ENCODE results near the gene FAM136A. TPM values are rescaled to one million over a fixed set of nuclear protein-coding genes. Genes with fewer than 3 reads are reported as not detected.
A peak's percentile ranks its signal among the peaks of the same experiment; 100 is the strongest.
"Not testable (repeated sequence)": the region's sequence is repeated elsewhere in the genome, so short reads cannot be mapped to it uniquely, and the experiment has no call there.

The FAM136A gene
- polyA plus RNA-seq, 1 donor from 2014 or later: 38.4 TPM

GRCh38 chr2:70314640-70315039 lies 12.8 kb upstream of the FAM136A start:
- Mint-ChIP-seq H3K36me3 (no peaks in the 10 kb centered on the region), H3K9me3 (no peaks in the 10 kb centered on the region), H3K27ac (no peak overlapping the region), H3K4me1 (peaks cover 0 to 3% (median 2%) of the 10 kb centered on the region in 3 donors), H3K4me3 (no peak overlapping the region), H3K27me3 (peaks cover 3% of the 10 kb centered on the region)

- H3K9me3 Mint-ChIP-seq: no peaks in the 10 kb centered on the region
- H3K27ac Mint-ChIP-seq: no peak overlapping the region
- peaks cover 3% of the 10 kb centered on the region for H3K27me3 Mint-ChIP-seq
- H3K4me1 Mint-ChIP-seq: peaks cover 0 to 2% (median 0%) of the 10 kb centered on the region in 3 donors
- H3K36me3 Mint-ChIP-seq: no peaks in the 10 kb centered on the region
- no peak overlapping the region for H3K4me3 Mint-ChIP-seq
Observed at GRCh38 chr2:70312560-70312959, 10.7 kb upstream of the FAM136A start.

DNA sequence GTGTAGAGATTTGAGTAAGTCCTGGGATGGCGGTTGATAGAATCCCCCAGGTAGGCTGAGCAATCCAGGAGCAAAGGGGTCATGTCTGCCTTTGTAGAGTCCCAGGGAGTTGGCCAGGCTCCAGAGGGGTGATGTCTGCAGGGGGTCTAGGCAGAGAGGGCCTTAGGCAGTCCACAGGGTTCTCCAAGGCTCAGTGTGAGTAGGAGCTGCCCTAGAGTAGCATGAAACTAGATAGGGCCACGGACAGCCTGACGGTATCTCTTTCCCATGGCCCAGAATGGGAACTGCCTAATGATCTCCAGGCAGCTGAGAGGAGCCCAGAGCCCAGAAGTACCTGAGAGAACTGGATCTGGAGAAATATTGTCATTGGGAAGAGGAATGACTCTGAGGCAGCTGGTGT lies 9.0 kb upstream of the FAM136A start:
- H3K36me3 Mint-ChIP-seq: no peaks in the 10 kb centered on the region
- peaks cover under 1% of the 10 kb centered on the region for H3K27me3 Mint-ChIP-seq
- no peaks in the 10 kb centered on the region for H3K9me3 Mint-ChIP-seq
- H3K4me3 Mint-ChIP-seq: no peak overlapping the region
- no peak overlapping the region for H3K27ac Mint-ChIP-seq
- peaks cover 0 to 2% (median 0%) of the 10 kb centered on the region in 3 donors for H3K4me1 Mint-ChIP-seq

GRCh38 chr2:70305531-70305930 lies 3.7 kb upstream of the FAM136A start:
- Mint-ChIP-seq H3K36me3 (no peaks in the 10 kb centered on the region), H3K27ac (no peak overlapping the region), H3K27me3 (no peaks in the 10 kb centered on the region), H3K9me3 (no peaks in the 10 kb centered on the region), H3K4me3 (peak overlapping the region in 1 of 4 donors; percentile 32), H3K4me1 (peaks cover 8 to 10% (median 9%) of the 10 kb centered on the region in 3 donors)

GRCh38 chr2:70304498-70304897 lies 2.6 kb upstream of the FAM136A start:
- Mint-ChIP-seq H3K36me3 (no peaks in the 10 kb centered on the region), H3K4me1 (peaks cover 9 to 14% (median 10%) of the 10 kb centered on the region in 3 donors), H3K27ac (no peak overlapping the region), H3K4me3 (peak overlapping the region in 1 of 4 donors; percentile 51), H3K27me3 (no peaks in the 10 kb centered on the region), H3K9me3 (no peaks in the 10 kb centered on the region)

DNA sequence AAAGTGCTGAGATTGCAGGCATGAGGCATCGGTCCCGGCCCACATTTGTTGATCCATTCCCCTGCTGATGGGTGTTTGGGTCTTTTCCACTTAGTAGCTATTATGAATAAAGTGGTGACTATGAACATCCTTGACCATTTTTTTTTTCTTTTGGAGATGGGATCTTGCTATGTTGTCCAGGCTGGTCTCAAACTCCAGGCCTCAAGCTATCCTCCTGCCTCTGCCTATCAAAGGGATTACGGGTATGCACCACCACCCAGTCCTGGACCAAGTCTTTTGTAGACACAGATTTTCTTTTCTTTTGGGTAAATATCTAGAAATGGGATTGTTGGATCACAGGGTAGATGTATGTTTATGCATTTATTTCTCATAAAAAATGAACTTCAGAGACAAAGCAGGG lies 1.3 kb upstream of the FAM136A start:
- H3K36me3 Mint-ChIP-seq: peaks cover 5% of the 10 kb centered on the region
- H3K27me3 Mint-ChIP-seq: no peaks in the 10 kb centered on the region
- peak overlapping the region in 2 of 4 donors; percentile 67 to 81 for H3K4me3 Mint-ChIP-seq
- H3K27ac Mint-ChIP-seq: peak overlapping the region in 1 of 3 donors; percentile 39
- peaks cover 14 to 18% (median 14%) of the 10 kb centered on the region in 3 donors for H3K4me1 Mint-ChIP-seq
- no peaks in the 10 kb centered on the region for H3K9me3 Mint-ChIP-seq

DNA sequence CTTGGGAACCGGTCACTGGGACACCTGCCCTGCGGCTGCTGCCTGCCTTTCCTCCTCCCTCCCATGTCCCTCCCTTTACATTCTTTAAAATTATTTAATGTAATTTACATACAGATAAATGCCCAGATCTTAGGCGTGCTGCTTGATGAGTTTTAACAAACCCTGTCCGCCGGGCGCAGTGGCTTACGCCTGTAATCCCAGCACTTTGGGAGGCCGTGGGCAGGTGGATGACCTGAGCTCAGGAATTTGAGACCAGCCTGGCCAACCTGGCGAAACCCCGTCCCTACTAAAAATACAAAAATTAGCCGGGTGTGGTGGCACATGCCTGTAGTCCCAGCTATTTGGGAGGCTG lies 304 bp upstream of the FAM136A start:
- H3K36me3 Mint-ChIP-seq, H3K9me3 Mint-ChIP-seq, H3K27me3 Mint-ChIP-seq: not testable (repeated sequence)
- Mint-ChIP-seq H3K27ac (peak overlapping the region in 2 of 3 donors; percentile 87 to 93), H3K4me1 (peaks cover 16 to 18% (median 16%) of the 10 kb centered on the region in 3 donors), H3K4me3 (peak overlapping the region; percentile 88 to 98 (median 96))

GRCh38 chr2:70300771-70301343 lies 1.0 kb downstream of the FAM136A start:
- H3K27me3 Mint-ChIP-seq: no peaks in the 10 kb centered on the region
- H3K27ac Mint-ChIP-seq: peak overlapping the region; percentile 87 to 94 (median 93)
- H3K9me3 Mint-ChIP-seq: no peaks in the 10 kb centered on the region
- peak overlapping the region; percentile 88 to 98 (median 96) for H3K4me3 Mint-ChIP-seq
- peaks cover 7% of the 10 kb centered on the region for H3K36me3 Mint-ChIP-seq
- peaks cover 16 to 18% (median 16%) of the 10 kb centered on the region in 3 donors for H3K4me1 Mint-ChIP-seq

- Mint-ChIP-seq H3K4me3 (peak overlapping the region in 1 of 4 donors; percentile 89), H3K4me1 (peaks cover 16 to 18% (median 16%) of the 10 kb centered on the region in 3 donors), H3K27ac (peak overlapping the region in 1 of 3 donors; percentile 14)
- not testable (repeated sequence) for H3K27me3 Mint-ChIP-seq, H3K36me3 Mint-ChIP-seq, H3K9me3 Mint-ChIP-seq
Observed at GRCh38 chr2:70297828-70298227, 4.0 kb downstream of the FAM136A start.

GRCh38 chr2:70283500-70284191 lies 18.2 kb downstream of the FAM136A start:
- peaks cover 7 to 15% (median 13%) of the 10 kb centered on the region in 3 donors for H3K4me1 Mint-ChIP-seq
- H3K9me3 Mint-ChIP-seq: no peaks in the 10 kb centered on the region
- H3K27me3 Mint-ChIP-seq: no peaks in the 10 kb centered on the region
- peak overlapping the region in 1 of 4 donors; percentile 17 for H3K4me3 Mint-ChIP-seq
- peaks cover 2% of the 10 kb centered on the region for H3K36me3 Mint-ChIP-seq
- H3K27ac Mint-ChIP-seq: no peak overlapping the region

DNA sequence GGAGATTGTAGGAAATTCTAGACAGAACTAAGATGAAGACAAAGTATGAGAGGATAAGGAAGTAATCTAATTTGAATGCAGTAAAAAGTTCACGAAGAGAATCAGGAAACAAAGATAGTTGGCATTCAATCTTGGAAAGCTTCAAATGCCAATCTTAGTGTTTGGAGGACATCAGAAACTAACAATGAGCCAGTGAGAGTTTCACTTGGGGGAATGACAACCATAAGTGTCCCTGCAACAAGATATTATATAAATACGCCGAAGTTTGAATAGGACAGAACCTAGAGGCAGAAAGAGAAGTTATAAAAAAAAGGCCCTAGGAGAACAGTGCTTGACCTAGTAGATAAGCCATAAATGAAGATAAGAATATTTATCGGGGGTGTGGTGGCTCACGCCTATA lies 19.4 kb downstream of the FAM136A start:
- Mint-ChIP-seq H3K27me3 (no peaks in the 10 kb centered on the region), H3K4me3 (peak overlapping the region in 1 of 4 donors; percentile 23), H3K36me3 (peaks cover 2% of the 10 kb centered on the region), H3K9me3 (no peaks in the 10 kb centered on the region), H3K4me1 (peaks cover 7 to 13% (median 12%) of the 10 kb centered on the region in 3 donors), H3K27ac (no peak overlapping the region)

- H3K27me3 Mint-ChIP-seq: no peaks in the 10 kb centered on the region
- no peak overlapping the region for H3K27ac Mint-ChIP-seq
- H3K9me3 Mint-ChIP-seq: no peaks in the 10 kb centered on the region
- no peak overlapping the region for H3K4me3 Mint-ChIP-seq
- peaks cover 4% of the 10 kb centered on the region for H3K36me3 Mint-ChIP-seq
- peaks cover 5 to 13% (median 7%) of the 10 kb centered on the region in 3 donors for H3K4me1 Mint-ChIP-seq
Observed at GRCh38 chr2:70280242-70280798, 21.5 kb downstream of the FAM136A start.

GRCh38 chr2:70270323-70270722 lies 31.5 kb downstream of the FAM136A start:
- H3K4me3 Mint-ChIP-seq: peak overlapping the region in 1 of 4 donors; percentile 32
- peak overlapping the region in 1 of 3 donors; percentile 59 for H3K27ac Mint-ChIP-seq
- H3K27me3 Mint-ChIP-seq: no peaks in the 10 kb centered on the region

GRCh38 chr2:70269422-70270302 lies 32.2 kb downstream of the FAM136A start:
- peak overlapping the region in 1 of 4 donors; percentile 32 for H3K4me3 Mint-ChIP-seq
- not testable (repeated sequence) for H3K27me3 Mint-ChIP-seq, H3K4me1 Mint-ChIP-seq, H3K36me3 Mint-ChIP-seq, H3K9me3 Mint-ChIP-seq
- H3K27ac Mint-ChIP-seq: peak overlapping the region in 1 of 3 donors; percentile 59

More at GRCh38 chr2:70270323-70270722, 31.5 kb downstream of the FAM136A start:
- peaks cover 4% of the 10 kb centered on the region for H3K36me3 Mint-ChIP-seq
- no peaks in the 10 kb centered on the region for H3K9me3 Mint-ChIP-seq
- peaks cover 0 to 7% (median 6%) of the 10 kb centered on the region in 3 donors for H3K4me1 Mint-ChIP-seq

GRCh38 chr2:70266925-70267324 lies 34.9 kb downstream of the FAM136A start:
- peak overlapping the region in 1 of 3 donors; percentile 53 for H3K27ac Mint-ChIP-seq
- not testable (repeated sequence) for H3K4me3 Mint-ChIP-seq, H3K4me1 Mint-ChIP-seq, H3K27me3 Mint-ChIP-seq, H3K9me3 Mint-ChIP-seq, H3K36me3 Mint-ChIP-seq
